Ovary (tissue), 9 donors: ENCODE measurements around the gene MTMR12. TPM values are rescaled to one million over a fixed set of nuclear protein-coding genes. Genes with fewer than 3 reads are reported as not detected.

Experiments used
- DNase-seq, 5 donors: peaks; one replicate each; pipeline ENCODE4 v3.0.0-alpha.2; 2019 to 2020
- H3K27ac ChIP-seq, 2 donors: fragments of 200-600 bp; one replicate each; pipeline versions ENCODE4 v1.5.1 to v1.8.0; 2019 to 2022
- H3K27me3 ChIP-seq: fragments of 200-600 bp; one replicate; pipeline ENCODE4 v1.8.0; 2022
- H3K36me3 ChIP-seq: fragments of 200-600 bp; sonication (generic); one replicate; pipeline ENCODE4 v1.5.1; 2019
- H3K4me1 ChIP-seq: one replicate; pipeline ENCODE4 v1.8.1; 2013; ENCODE audit warnings: mild to moderate bottlenecking, moderate library complexity; ENCODE audit not compliant: insufficient read depth
- H3K4me3 ChIP-seq: fragments of 200-600 bp; sonication (generic); one replicate; pipeline ENCODE4 v1.5.1; 2017
- H3K9me3 ChIP-seq, 2 donors: fragments of 200-600 bp in 1 of 2; sonication (generic) in 1 of 2; one replicate each; pipeline versions ENCODE4 v1.5.1 to v1.8.1; 2013 to 2019; ENCODE audit warnings: mild to moderate bottlenecking in 1 of 2, moderate library complexity in 1 of 2
- EP300 ChIP-seq: sonication (generic); formaldehyde crosslinking; IDR thresholded peaks from one replicate; pipeline ENCODE4 v1.6.1; 2017; ENCODE audit warnings: antibody characterized with exemption
- POLR2A ChIP-seq: fragments of 450-650 bp; IDR thresholded peaks from one replicate; pipeline ENCODE4 v1.6.1; 2017; ENCODE audit warnings: antibody characterized with exemption, mild to moderate bottlenecking, moderate library complexity
- WGBS, 3 donors: extraction: QIAGEN DNeasy Blood & Tissue Kit in 1 of 3; methylation state at CpG; one replicate each; pipeline versions ENCODE4 v1.1.5 to v1.1.7; 2013 to 2017; 5-methylcytosine and 5-hydroxymethylcytosine counted together
- intact Hi-C, 4 donors: fragments of 100-400 bp; cut with DNase I; formaldehyde crosslinking; loops; one replicate each; pipeline versions ENCODE4 v1.11.0 to v1.15.1; 2022 to 2023
- polyA plus RNA-seq, 2 donors: library from polyadenylated mRNA; stranded (reverse); fragments of 200-250 nt in 1 of 2; fragments of 350-450 nt in 1 of 2; fragmentation: Illumina TruSeq in 1 of 2; extraction: RNeasy Lipid Tissue Mini Kit (QIAGEN cat#74804) in 1 of 2; gene quantifications; one replicate each; pipeline ENCODE4 v1.2.3, GENCODE V29; 2013 to 2014
- total RNA-seq, 7 donors: library from RNA; depleted of rRNA in 2 of 7; stranded (reverse); fragments of >200 nt in 2 of 7; fragmentation: NEBNext Ultra II Directional in 3 of 7; extraction: Animal tissue kit (Norgen Biotek cat#: 25700) in 3 of 7; gene quantifications; one replicate each; pipeline versions ENCODE4 v1.1.0 to v1.2.4, GENCODE V29; 2016 to 2023
- TF ChIP-seq, protein P1 (sequence below), 3 donors: fragments of 450-650 bp in 2 of 3; fragments of 200-600 bp in 1 of 3; IDR thresholded peaks; one replicate each; pipeline versions ENCODE4 v1.5.1 to v1.8.0; 2016 to 2022; ENCODE audit warnings: antibody characterized with exemption in 3 of 3, mild to moderate bottlenecking in 1 of 3
- donor health status: DM: no; HTN: no; CAD: no; lungs with moderate emphysema.
- donor health status: DM: no; HTN: no; CAD: no.
- donor health status: Bipolar disorder and iron deficiency.
- donor health status: DM: yes; HTN: yes; CAD: no.
- donor health status: DM: no; HTN: no; CAD: no.
- donor health status: DM: yes; HTN: yes; CAD: no.

MTMR12 gene
- total and polyA plus RNA-seq, 9 donors, result 14.9 to 39.0 (median 35.2) TPM

DNA sequence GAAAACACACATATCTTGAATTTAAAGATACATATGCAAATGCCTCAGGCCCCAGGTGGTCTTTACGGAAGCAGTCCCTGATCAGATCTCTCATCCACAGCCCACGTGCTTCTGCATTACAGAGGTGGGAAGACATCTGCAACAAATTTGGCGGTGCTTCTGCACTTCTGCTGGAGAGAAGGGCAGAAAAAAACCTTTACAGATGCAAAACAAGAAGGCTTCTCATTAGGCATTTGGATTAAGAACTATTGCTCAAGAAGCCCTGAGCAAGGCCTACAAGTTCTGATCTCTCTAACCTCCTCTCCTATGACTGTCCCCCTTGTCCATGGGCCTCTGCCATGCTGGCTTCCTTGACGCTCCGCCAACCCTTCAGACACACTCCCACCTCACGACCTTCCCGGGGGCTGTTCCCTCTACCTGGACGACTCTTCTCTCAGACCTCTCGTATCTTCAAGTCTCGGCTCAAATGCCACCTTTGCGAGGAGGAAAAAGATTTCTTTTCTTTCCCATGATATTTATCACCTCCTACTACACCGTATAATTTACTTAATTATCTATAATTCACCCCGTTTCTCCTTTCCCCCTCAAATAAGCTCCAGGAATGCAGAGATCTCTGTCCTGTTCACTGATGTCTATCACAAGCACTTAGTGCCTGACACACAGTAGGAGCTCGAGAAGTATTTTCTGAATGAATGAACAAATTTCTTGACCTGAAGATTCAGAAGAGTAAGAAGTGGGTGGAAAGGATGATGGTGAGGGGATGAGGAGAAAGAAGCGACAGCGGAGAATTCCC is 1.1 kb downstream of the MTMR12 start:
- TF ChIP-seq POLR2A (no peak), EP300 (no peak)
- Histone ChIP-seq H3K27ac (peak overlapping the region; percentile 93 to 96), H3K36me3 (no peaks in the 10 kb centered on the region), H3K4me1 (peaks cover 17% of the 10 kb centered on the region), H3K9me3 (no peaks in the 10 kb centered on the region), H3K4me3 (peak overlapping the region; percentile 89), H3K27me3 (no peaks in the 10 kb centered on the region)
- 25 to 29% (median 28%) methylated on average over 16 of the region's 16 CpGs for WGBS, 3 donors
- DNase-seq, result peak in 2 of 5 donors; percentile 36 to 49
- intact Hi-C loops, result loop anchor here in 1 of 4 donors (5.0 kb wide), 1 partner anchor 139 kb away; the partner anchor contains the start of gene GOLPH3

DNA sequence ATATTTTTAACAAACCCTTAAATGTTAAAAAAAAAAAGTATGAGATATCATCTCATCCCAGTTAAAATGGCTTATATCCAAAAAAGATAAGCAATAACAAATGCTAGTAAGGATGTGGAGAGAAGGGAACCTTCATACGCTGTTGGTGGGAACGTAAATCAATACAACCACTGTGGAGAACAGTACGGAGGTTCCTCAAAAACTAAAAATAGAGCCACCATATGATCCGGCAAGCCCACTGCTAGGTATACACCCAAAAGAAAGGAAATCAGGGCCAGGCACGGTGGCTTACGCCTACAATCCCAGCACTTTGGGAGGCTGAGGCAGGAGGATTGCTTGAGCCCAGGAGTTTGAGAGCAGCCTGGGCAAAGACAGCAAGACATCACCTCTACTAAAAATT is 3.0 kb downstream of the MTMR12 start:
- Histone ChIP-seq H3K27me3 (no peaks in the 10 kb centered on the region), H3K4me1 (peaks cover 12% of the 10 kb centered on the region), H3K4me3 (no peak overlapping the region), H3K36me3 (no peaks in the 10 kb centered on the region), H3K27ac (no peak overlapping the region), H3K9me3 (no peaks in the 10 kb centered on the region)
- TF ChIP-seq EP300 (no peak), POLR2A (no peak)
- TF ChIP-seq, protein P1, sequence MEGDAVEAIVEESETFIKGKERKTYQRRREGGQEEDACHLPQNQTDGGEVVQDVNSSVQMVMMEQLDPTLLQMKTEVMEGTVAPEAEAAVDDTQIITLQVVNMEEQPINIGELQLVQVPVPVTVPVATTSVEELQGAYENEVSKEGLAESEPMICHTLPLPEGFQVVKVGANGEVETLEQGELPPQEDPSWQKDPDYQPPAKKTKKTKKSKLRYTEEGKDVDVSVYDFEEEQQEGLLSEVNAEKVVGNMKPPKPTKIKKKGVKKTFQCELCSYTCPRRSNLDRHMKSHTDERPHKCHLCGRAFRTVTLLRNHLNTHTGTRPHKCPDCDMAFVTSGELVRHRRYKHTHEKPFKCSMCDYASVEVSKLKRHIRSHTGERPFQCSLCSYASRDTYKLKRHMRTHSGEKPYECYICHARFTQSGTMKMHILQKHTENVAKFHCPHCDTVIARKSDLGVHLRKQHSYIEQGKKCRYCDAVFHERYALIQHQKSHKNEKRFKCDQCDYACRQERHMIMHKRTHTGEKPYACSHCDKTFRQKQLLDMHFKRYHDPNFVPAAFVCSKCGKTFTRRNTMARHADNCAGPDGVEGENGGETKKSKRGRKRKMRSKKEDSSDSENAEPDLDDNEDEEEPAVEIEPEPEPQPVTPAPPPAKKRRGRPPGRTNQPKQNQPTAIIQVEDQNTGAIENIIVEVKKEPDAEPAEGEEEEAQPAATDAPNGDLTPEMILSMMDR (IDR thresholded peaks at IDR 0.05), result no peak
- intact Hi-C loops, result loop anchor here in 1 of 4 donors (5.0 kb wide), 1 partner anchor 137 kb away; the partner anchor contains the start of gene GOLPH3
- WGBS, 3 donors, result 87 to 93% (median 88%) methylated on average over 6 of the region's 6 CpGs
- no peak for DNase-seq

- intact Hi-C loops, result no loop called here
- TF ChIP-seq EP300 (no peak), POLR2A (no peak)
- TF ChIP-seq, protein P1 (IDR thresholded peaks at IDR 0.05), result no peak
- WGBS, 3 donors, result 11 to 21% (median 13%) methylated on average over 3 of the region's 3 CpGs
- Histone ChIP-seq H3K4me3 (no peak overlapping the region), H3K27me3 (no peaks in the 10 kb centered on the region), H3K36me3 (no peaks in the 10 kb centered on the region), H3K27ac (no peak overlapping the region), H3K4me1 (peaks cover 14% of the 10 kb centered on the region), H3K9me3 (no peaks in the 10 kb centered on the region)
- DNase-seq, result no peak
Observed at GRCh38 chr5:32308946-32309345, 3.8 kb downstream of the MTMR12 start.

- H3K27ac ChIP-seq, result no peak overlapping the region
- no peaks in the 10 kb centered on the region for H3K36me3 ChIP-seq
- TF ChIP-seq EP300 (no peak), POLR2A (no peak)
- TF ChIP-seq, protein P1 (IDR thresholded peaks at IDR 0.05), result no peak
- intact Hi-C loops, result no loop called here
- WGBS, 3 donors, result 94 to 97% (median 96%) methylated on average over 4 of the region's 4 CpGs
- H3K4me1 ChIP-seq, result peaks cover 15% of the 10 kb centered on the region
- H3K9me3 ChIP-seq, result no peaks in the 10 kb centered on the region
- H3K27me3 ChIP-seq, result no peaks in the 10 kb centered on the region
- DNase-seq, result no peak
- no peak overlapping the region for H3K4me3 ChIP-seq
Observed at GRCh38 chr5:32307769-32308194, 5.0 kb downstream of the MTMR12 start.

DNA sequence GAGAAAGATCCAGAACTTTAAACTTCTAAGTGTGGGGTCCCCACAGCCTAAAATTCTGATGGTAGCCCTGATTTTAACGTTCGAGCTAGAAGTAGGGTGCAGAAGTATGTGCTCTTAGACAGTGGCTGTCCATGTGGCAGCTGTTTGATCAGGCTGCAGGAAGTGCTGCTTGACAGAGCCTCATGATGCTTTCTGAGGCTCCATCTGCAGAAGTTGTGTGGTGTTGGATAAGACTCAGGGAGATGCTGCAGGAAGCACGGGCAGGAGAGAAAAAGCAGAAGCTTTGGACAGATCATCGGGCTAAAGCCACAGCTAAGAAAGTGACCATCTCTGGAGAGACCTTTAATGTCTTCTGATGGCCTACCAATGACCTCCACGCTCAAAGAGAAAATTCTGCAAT is 8.1 kb downstream of the MTMR12 start:
- 75 to 84% (median 81%) methylated on average over 5 of the region's 5 CpGs for WGBS, 3 donors
- Histone ChIP-seq H3K27ac (no peak overlapping the region), H3K36me3 (no peaks in the 10 kb centered on the region), H3K27me3 (no peaks in the 10 kb centered on the region), H3K4me1 (peaks cover 17% of the 10 kb centered on the region), H3K4me3 (no peak overlapping the region), H3K9me3 (no peaks in the 10 kb centered on the region)
- TF ChIP-seq POLR2A (no peak), EP300 (no peak)
- TF ChIP-seq, protein P1 (IDR thresholded peaks at IDR 0.05), result no peak
- intact Hi-C loops, result no loop called here
- DNase-seq, result no peak
